ENCODE data around the gene GPR158. TPM values are rescaled to one million over a fixed set of nuclear protein-coding genes. Genes with fewer than 3 reads are reported as not detected.

The GPR158 gene
- total RNA-seq, 1 experiment from 2014 or later, result 0.24 TPM

- Histone ChIP-seq H3K14ac (ENCODE audit: insufficient read depth, low read length) (no peak overlapping the region), H2BK15ac (ENCODE audit: low read depth, low read length) (no peak overlapping the region), H4K20me1 (ENCODE audit: control insufficient read depth, insufficient read depth, insufficient read length) (no peaks in the 10 kb centered on the region), H4K8ac (replicated peaks; ENCODE audit: insufficient read length, low read depth, low read length) (no peak overlapping the region), H2BK12ac (ENCODE audit: insufficient read length, low read depth, low read length) (no peak overlapping the region), H2BK120ac (ENCODE audit: low read depth, low read length, poor library complexity, severe bottlenecking) (no peak overlapping the region), H3K23ac (ENCODE audit: insufficient read length, low read depth, low read length) (no peak overlapping the region), H3K79me1 (ENCODE audit: insufficient read depth, low read depth, low read length, poor library complexity, severe bottlenecking) (no peaks in the 10 kb centered on the region), H4K5ac (ENCODE audit: insufficient read length, low read depth, low read length) (no peak overlapping the region), H3K4me2 (ENCODE audit: insufficient read depth, insufficient read length, low read length) (peak overlapping the region; percentile 66), H3K4ac (ENCODE audit: low read depth, low read length) (no peak overlapping the region), H3K4me1 (ENCODE audit: insufficient read depth, low read length) (no peaks in the 10 kb centered on the region), H2AK5ac (ENCODE audit: insufficient read length, low read length) (no peak overlapping the region), H2AFZ (ENCODE audit: low read length) (no peak overlapping the region), H3K79me2 (ENCODE audit: insufficient read depth, low read length) (no peaks in the 10 kb centered on the region), H3K27me3 (ENCODE audit: insufficient read depth, low read length) (peaks cover 8% of the 10 kb centered on the region; the same call in 1 of the 2 replicates), H3K9ac (ENCODE audit: extremely low read depth, insufficient read length, low read length) (no peak overlapping the region), H3K23me2 (ENCODE audit: insufficient read length, low read depth, low read length, poor library complexity, severe bottlenecking) (peaks cover 22% of the 10 kb centered on the region), H2BK5ac (ENCODE audit: insufficient read length, low read length) (no peak overlapping the region), H4K91ac (ENCODE audit: insufficient read length, low read depth, low read length) (no peak overlapping the region), H3K56ac (ENCODE audit: insufficient read length, low read depth, low read length) (no peak overlapping the region), H3T11ph (ENCODE audit: low read length) (no peak overlapping the region), H3K18ac (ENCODE audit: insufficient read length, low read depth, low read length) (no peak overlapping the region), H3K27ac (ENCODE audit: insufficient read length, low read depth, low read length) (no peak overlapping the region), H3K9me3 (ENCODE audit: control insufficient read depth, low read depth, low read length) (no peaks in the 10 kb centered on the region), H2BK20ac (ENCODE audit: low read depth, low read length, poor library complexity, severe bottlenecking) (no peak overlapping the region)
- Mint-ChIP-seq H3K36me3 (ENCODE audit: insufficient read depth in 1 of 3, low read depth in 3 of 3) (no peaks in the 10 kb centered on the region; a peak in 1 of 7 replicates), H3K4me3 (peak overlapping the region; percentile 77 to 86), H3K27ac (no peak overlapping the region), H3K27me3 (ENCODE audit: low read depth) (peaks cover 58% of the 10 kb centered on the region), H3K9me3 (no peaks in the 10 kb centered on the region; a peak in 1 of 5 replicates), H3K4me1 (peaks cover 13 to 15% of the 10 kb centered on the region in 2 experiments)
- peak; percentile 59 for DNase-seq
- TF ChIP-seq CTCF (conservative IDR thresholded peaks at IDR 0.05), result no peak
- WGBS (ENCODE audit: extremely low coverage, insufficient read length, low lambda C conversion rate), result no CpG with 5 or more reads among the region's 66 CpGs
These were observed 973 bp downstream of the GPR158 start for GRCh38 chr10:25175527-25176420.
